IPS DF 6.9 (cell line): ENCODE data around the gene GRIA3.

ENCODE experiments used
- DNase-seq: peaks from one replicate; pipeline ENCODE4 v3.0.0-alpha.2; 2013; ENCODE audit warnings: low read depth, low spot score
- H3K27ac ChIP-seq: one replicate; pipeline ENCODE4 v1.5.1; 2013; ENCODE audit warnings: low read length, control low read depth
- H3K27me3 ChIP-seq: 2 replicates; pipeline ENCODE4 v1.6.1; 2013; ENCODE audit warnings: mild to moderate bottlenecking, low read length; ENCODE audit not compliant: control insufficient read depth, insufficient read depth
- H3K36me3 ChIP-seq: 2 replicates; pipeline ENCODE4 v1.6.1; 2013; ENCODE audit warnings: low read length; ENCODE audit not compliant: control insufficient read depth, insufficient read depth
- H3K4me1 ChIP-seq: 2 replicates; pipeline ENCODE4 v1.6.1; 2013; ENCODE audit warnings: low read length; ENCODE audit not compliant: control insufficient read depth, insufficient read depth
- H3K4me3 ChIP-seq: 2 replicates; pipeline ENCODE4 v1.5.1; 2013; ENCODE audit warnings: mild to moderate bottlenecking, low read length
- H3K9me3 ChIP-seq: 2 replicates; pipeline ENCODE4 v1.6.1; 2013; ENCODE audit warnings: low read length, inconsistent platforms; ENCODE audit not compliant: control insufficient read depth, insufficient read depth
- WGBS: extraction: QIAGEN DNeasy Blood & Tissue Kit; methylation state at CpG from one replicate; pipeline ENCODE4 v1.1.7; 2013; ENCODE audit warnings: mixed read lengths, missing lambda C conversion rate; ENCODE audit not compliant: insufficient read length, insufficient coverage; 5-methylcytosine and 5-hydroxymethylcytosine counted together

GRIA3 gene

GRCh38 chrX:123217728-123218127, 33.6 kb downstream of the GRIA3 start:
- Histone ChIP-seq H3K36me3 (no peaks in the 10 kb centered on the region), H3K4me1 (peaks cover 3% of the 10 kb centered on the region; the same call in 1 of the 2 replicates), H3K27me3 (no peaks in the 10 kb centered on the region), H3K4me3 (no peak overlapping the region), H3K9me3 (no peaks in the 10 kb centered on the region), H3K27ac (no peak overlapping the region)
- DNase-seq: no peak
- no CpG with 5 or more reads among the region's 2 CpGs for WGBS

- no peak for DNase-seq
- Histone ChIP-seq H3K9me3 (no peaks in the 10 kb centered on the region), H3K4me1 (peaks cover 3% of the 10 kb centered on the region; the same call in 1 of the 2 replicates), H3K36me3 (no peaks in the 10 kb centered on the region), H3K27ac (no peak overlapping the region), H3K4me3 (no peak overlapping the region), H3K27me3 (no peaks in the 10 kb centered on the region)
- WGBS: no CpG with 5 or more reads among the region's 3 CpGs
Observed at GRCh38 chrX:123219916-123220315, 35.8 kb downstream of the GRIA3 start.

GRCh38 chrX:123222920-123223319, 38.8 kb downstream of the GRIA3 start:
- Histone ChIP-seq H3K9me3 (no peaks in the 10 kb centered on the region), H3K4me1 (peaks cover 3% of the 10 kb centered on the region; the same call in 1 of the 2 replicates), H3K27ac (no peak overlapping the region), H3K4me3 (no peak overlapping the region), H3K36me3 (no peaks in the 10 kb centered on the region), H3K27me3 (no peaks in the 10 kb centered on the region)
- DNase-seq: no peak
- WGBS: no CpG with 5 or more reads among the region's 5 CpGs

GRCh38 chrX:123223409-123223808, 39.3 kb downstream of the GRIA3 start:
- peaks cover 3% of the 10 kb centered on the region; the same call in 1 of the 2 replicates for H3K4me1 ChIP-seq
- no CpG with 5 or more reads among the region's 1 CpG for WGBS
- DNase-seq: no peak
- H3K27ac ChIP-seq: no peak overlapping the region
- H3K27me3 ChIP-seq: no peaks in the 10 kb centered on the region
- no peaks in the 10 kb centered on the region for H3K9me3 ChIP-seq
- no peaks in the 10 kb centered on the region for H3K36me3 ChIP-seq
- H3K4me3 ChIP-seq: no peak overlapping the region

GRCh38 chrX:123223859-123224258, 39.8 kb downstream of the GRIA3 start:
- H3K27me3 ChIP-seq: no peaks in the 10 kb centered on the region
- no peak for DNase-seq

GRCh38 chrX:123230798-123231197, 46.7 kb downstream of the GRIA3 start:
- no peak overlapping the region for H3K4me3 ChIP-seq
- peaks cover 2% of the 10 kb centered on the region; the same call in 1 of the 2 replicates for H3K27me3 ChIP-seq
- DNase-seq: no peak
- H3K4me1 ChIP-seq: no peaks in the 10 kb centered on the region
- H3K36me3 ChIP-seq: no peaks in the 10 kb centered on the region
- H3K9me3 ChIP-seq: no peaks in the 10 kb centered on the region
- no peak overlapping the region for H3K27ac ChIP-seq
- no CpG with 5 or more reads among the region's 2 CpGs for WGBS

More at GRCh38 chrX:123223859-123224258, 39.8 kb downstream of the GRIA3 start:
- Histone ChIP-seq H3K4me3 (no peak overlapping the region), H3K4me1 (peaks cover 3% of the 10 kb centered on the region; the same call in 1 of the 2 replicates), H3K9me3 (no peaks in the 10 kb centered on the region), H3K36me3 (no peaks in the 10 kb centered on the region), H3K27ac (no peak overlapping the region)

- H3K9me3 ChIP-seq: no peaks in the 10 kb centered on the region
- no peak overlapping the region for H3K4me3 ChIP-seq
- H3K36me3 ChIP-seq: no peaks in the 10 kb centered on the region
- no peaks in the 10 kb centered on the region; the same call in 1 of the 2 replicates for H3K4me1 ChIP-seq
- no peak overlapping the region for H3K27ac ChIP-seq
- H3K27me3 ChIP-seq: peaks cover 2% of the 10 kb centered on the region; the same call in 1 of the 2 replicates
- DNase-seq: no peak
Observed at GRCh38 chrX:123236859-123237258, 52.8 kb downstream of the GRIA3 start.

GRCh38 chrX:123237271-123237670, 53.2 kb downstream of the GRIA3 start:
- no peak for DNase-seq
- Histone ChIP-seq H3K4me1 (no peaks in the 10 kb centered on the region; the same call in 1 of the 2 replicates), H3K4me3 (no peak overlapping the region), H3K27me3 (no peaks in the 10 kb centered on the region), H3K27ac (no peak overlapping the region), H3K9me3 (no peaks in the 10 kb centered on the region), H3K36me3 (no peaks in the 10 kb centered on the region)
- no CpG with 5 or more reads among the region's 3 CpGs for WGBS

- WGBS: no CpG with 5 or more reads among the region's 1 CpG
- no peak for DNase-seq
- H3K9me3 ChIP-seq: no peaks in the 10 kb centered on the region
- no peaks in the 10 kb centered on the region for H3K36me3 ChIP-seq
- no peaks in the 10 kb centered on the region for H3K27me3 ChIP-seq
- H3K4me3 ChIP-seq: no peak overlapping the region
- no peak overlapping the region for H3K27ac ChIP-seq
- H3K4me1 ChIP-seq: no peaks in the 10 kb centered on the region
Observed at GRCh38 chrX:123254457-123254856, 70.4 kb downstream of the GRIA3 start.

GRCh38 chrX:123256378-123256777, 72.3 kb downstream of the GRIA3 start:
- Histone ChIP-seq H3K4me3 (no peak overlapping the region), H3K4me1 (no peaks in the 10 kb centered on the region), H3K27ac (no peak overlapping the region), H3K9me3 (no peaks in the 10 kb centered on the region), H3K36me3 (no peaks in the 10 kb centered on the region), H3K27me3 (no peaks in the 10 kb centered on the region)
- no peak for DNase-seq
- no CpG with 5 or more reads among the region's 1 CpG for WGBS

- DNase-seq: no peak
- H3K27ac ChIP-seq: no peak overlapping the region
- no peaks in the 10 kb centered on the region for H3K9me3 ChIP-seq
- no peaks in the 10 kb centered on the region for H3K27me3 ChIP-seq
- peaks cover 1% of the 10 kb centered on the region; the same call in 1 of the 2 replicates for H3K4me1 ChIP-seq
- no peaks in the 10 kb centered on the region for H3K36me3 ChIP-seq
- H3K4me3 ChIP-seq: no peak overlapping the region
- no CpG with 5 or more reads among the region's 5 CpGs for WGBS
Observed at GRCh38 chrX:123260920-123261418, 76.9 kb downstream of the GRIA3 start.
